A549 (cell line): ENCODE results near the gene ZSCAN10. TPM values are rescaled to one million over a fixed set of nuclear protein-coding genes. Genes with fewer than 3 reads are reported as not detected.

Experiments used
- ATAC-seq, 2 experiments: fragments of 200-7000 bp in 1 of 2; fragments of >200 bp in 1 of 2; cut with Nextera tagmentation in 1 of 2; cut with Tn5 transposase in 1 of 2; 3 replicates each; pipeline versions ENCODE4 v1.8.0 to v1.9.1; 2018 to 2020; ENCODE audit warnings: mild to moderate bottlenecking in 1 of 2, moderate library complexity in 1 of 2
- CTCF ChIA-PET: fragments of 300-600 bp; sonication (Branson Sonifier 250); formaldehyde crosslinking; extraction: SDS; loops from one replicate; lab custom pipeline; 2021; ENCODE audit warnings: antibody characterized with exemption, inconsistent platforms; lab: Yijun Ruan, JAX
- POLR2A ChIA-PET: fragments of 350-600 bp; formaldehyde crosslinking; extraction: SDS; loops from one replicate; lab custom pipeline; 2021; ENCODE audit warnings: antibody characterized with exemption, inconsistent platforms; lab: Yijun Ruan, JAX
- DNase-seq, 2 experiments: peaks; one replicate each; pipeline versions ENCODE4 v3.0.0 to v3.0.0-alpha.2; 2011 to 2016; ENCODE audit warnings: low read depth in 1 of 2, low spot score in 1 of 2
- FAIRE-seq: peaks from 2 replicates; lab custom pipeline; 2011; peaks lifted over from hg19 to GRCh38; lab: Jason Lieb, UNC
- H3K27ac ChIP-seq, 2 experiments: fragments of >200 bp; sonication (Bioruptor Twin); formaldehyde crosslinking; 3 replicates each; pipeline ENCODE4 v1.5.1; 2016 to 2017
- H3K4me1 ChIP-seq: fragments of >200 bp; sonication (Bioruptor Twin); formaldehyde crosslinking; 3 replicates; pipeline ENCODE4 v1.6.1; 2016
- H3K4me2 ChIP-seq: fragments of >200 bp; sonication (Bioruptor Twin); formaldehyde crosslinking; 3 replicates; pipeline ENCODE4 v1.6.1; 2016
- H3K4me3 ChIP-seq: fragments of >200 bp; sonication (Bioruptor Twin); formaldehyde crosslinking; 3 replicates; pipeline ENCODE4 v1.5.1; 2016
- H3K9me3 ChIP-seq: fragments of >200 bp; sonication (Bioruptor Twin); formaldehyde crosslinking; 3 replicates; pipeline ENCODE4 v1.6.1; 2016
- CHD4 ChIP-seq: fragments of 200-600 bp; sonication (generic); IDR thresholded peaks from 2 replicates; pipeline ENCODE4 v1.6.1; 2016; ENCODE audit warnings: antibody characterized with exemption, mild to moderate bottlenecking, borderline replicate concordance
- EHF ChIP-seq: fragments of 250-450 bp; sonication (Bioruptor Pico); IDR thresholded peaks from 2 replicates; pipeline ENCODE4 v1.5.0; 2020; ENCODE audit warnings: mild to moderate bottlenecking
- FOSB ChIP-seq: fragments of 250-450 bp; sonication (Bioruptor Pico); IDR thresholded peaks from 2 replicates; pipeline ENCODE4 v1.5.0; 2020; ENCODE audit warnings: mild to moderate bottlenecking, moderate library complexity
- HOXB13 ChIP-seq: fragments of 250-450 bp; sonication (Bioruptor Pico); IDR thresholded peaks from 2 replicates; pipeline ENCODE4 v1.5.0; 2020; ENCODE audit warnings: low read depth, mild to moderate bottlenecking, moderate library complexity
- JUN ChIP-seq, 2 experiments: fragments of >200 bp; sonication (Bioruptor Twin); formaldehyde crosslinking; IDR thresholded peaks; 2 replicates in 1 of 2; 3 replicates in 1 of 2; pipeline ENCODE4 v1.6.1; 2016 to 2017
- KDM1A ChIP-seq: fragments of 200-600 bp; sonication (generic); IDR thresholded peaks from 2 replicates; pipeline ENCODE4 v1.6.1; 2016; ENCODE audit warnings: low read depth, mild to moderate bottlenecking
- KDM5A ChIP-seq: fragments of 200-600 bp; sonication (generic); IDR thresholded peaks from 2 replicates; pipeline ENCODE4 v1.6.1; 2016; ENCODE audit warnings: antibody characterized with exemption, mild to moderate bottlenecking
- MAZ ChIP-seq: fragments of 150-350 bp; IDR thresholded peaks from 2 replicates; pipeline ENCODE4 v1.6.1; 2014; ENCODE audit warnings: antibody characterized with exemption, low read depth, low read length, borderline replicate concordance
- MYC ChIP-seq: IDR thresholded peaks from 2 replicates; pipeline ENCODE4 v1.6.1; 2012; ENCODE audit warnings: mild to moderate bottlenecking, inconsistent platforms, low read length, improper control_type of control experiment, borderline replicate concordance
- POLR2A ChIP-seq: IDR thresholded peaks from 2 replicates; pipeline ENCODE4 v1.6.1; 2012; ENCODE audit warnings: mild to moderate bottlenecking, low read length
- RNF2 ChIP-seq: fragments of 200-600 bp; sonication (generic); IDR thresholded peaks from 2 replicates; pipeline ENCODE4 v1.6.1; 2016; ENCODE audit warnings: low read depth, mild to moderate bottlenecking, antibody characterized with exemption, moderate library complexity, borderline replicate concordance
- ZC3H11A ChIP-seq: fragments of 450-650 bp; IDR thresholded peaks from 2 replicates; pipeline ENCODE4 v1.6.1; 2014; ENCODE audit warnings: antibody characterized with exemption, mild to moderate bottlenecking
- ZNF302 ChIP-seq: fragments of 250-450 bp; sonication (Bioruptor Pico); IDR thresholded peaks from 2 replicates; pipeline ENCODE4 v1.9.0; 2021; ENCODE audit warnings: inconsistent platforms, mild to moderate bottlenecking, moderate library complexity
- WGBS: methylation state at CpG from one replicate; pipeline ENCODE4 v1.1.6; 2017; ENCODE audit errors: missing lambda C conversion rate; 5-methylcytosine and 5-hydroxymethylcytosine counted together
- polyA plus RNA-seq, 4 experiments: library from polyadenylated mRNA; depleted of rRNA in 3 of 4; stranded (reverse); fragments of >200 nt; fragmentation: RNase III in 1 of 4; extraction: RNeasy Plus Mini Kit Qiagen cat#74134 plus additional on column Dnase treatment in 1 of 4; gene quantifications; 2 replicates in 3 of 4; 3 replicates in 1 of 4; pipeline ENCODE4 v1.2.3, GENCODE V29; 2011 to 2017
- TF ChIP-seq, protein P1 (sequence below): IDR thresholded peaks from 2 replicates; pipeline ENCODE4 v1.6.1; 2012
- TF ChIP-seq, protein P2 (sequence below): fragments of 450-650 bp; IDR thresholded peaks from 2 replicates; pipeline ENCODE4 v1.6.1; 2014; ENCODE audit warnings: antibody characterized with exemption
- TF ChIP-seq, protein P3 (sequence below): fragments of 250-450 bp; sonication (Bioruptor Pico); IDR thresholded peaks from 2 replicates; pipeline ENCODE4 v1.5.0; 2021; ENCODE audit warnings: mild to moderate bottlenecking, moderate library complexity, borderline replicate concordance
- TF ChIP-seq, protein P4 (sequence below): fragments of 150-350 bp; IDR thresholded peaks from 2 replicates; pipeline ENCODE4 v1.6.1; 2014; ENCODE audit warnings: low read depth, mild to moderate bottlenecking, low read length
- TF ChIP-seq, protein P5 (sequence below): IDR thresholded peaks from 2 replicates; pipeline ENCODE4 v1.6.1; 2012

ZSCAN10 gene
- polyA plus RNA-seq, 2 of the 4 experiments (the other 2 are of a cell fraction) = 0.08 TPM; not detected in 1

DNA sequence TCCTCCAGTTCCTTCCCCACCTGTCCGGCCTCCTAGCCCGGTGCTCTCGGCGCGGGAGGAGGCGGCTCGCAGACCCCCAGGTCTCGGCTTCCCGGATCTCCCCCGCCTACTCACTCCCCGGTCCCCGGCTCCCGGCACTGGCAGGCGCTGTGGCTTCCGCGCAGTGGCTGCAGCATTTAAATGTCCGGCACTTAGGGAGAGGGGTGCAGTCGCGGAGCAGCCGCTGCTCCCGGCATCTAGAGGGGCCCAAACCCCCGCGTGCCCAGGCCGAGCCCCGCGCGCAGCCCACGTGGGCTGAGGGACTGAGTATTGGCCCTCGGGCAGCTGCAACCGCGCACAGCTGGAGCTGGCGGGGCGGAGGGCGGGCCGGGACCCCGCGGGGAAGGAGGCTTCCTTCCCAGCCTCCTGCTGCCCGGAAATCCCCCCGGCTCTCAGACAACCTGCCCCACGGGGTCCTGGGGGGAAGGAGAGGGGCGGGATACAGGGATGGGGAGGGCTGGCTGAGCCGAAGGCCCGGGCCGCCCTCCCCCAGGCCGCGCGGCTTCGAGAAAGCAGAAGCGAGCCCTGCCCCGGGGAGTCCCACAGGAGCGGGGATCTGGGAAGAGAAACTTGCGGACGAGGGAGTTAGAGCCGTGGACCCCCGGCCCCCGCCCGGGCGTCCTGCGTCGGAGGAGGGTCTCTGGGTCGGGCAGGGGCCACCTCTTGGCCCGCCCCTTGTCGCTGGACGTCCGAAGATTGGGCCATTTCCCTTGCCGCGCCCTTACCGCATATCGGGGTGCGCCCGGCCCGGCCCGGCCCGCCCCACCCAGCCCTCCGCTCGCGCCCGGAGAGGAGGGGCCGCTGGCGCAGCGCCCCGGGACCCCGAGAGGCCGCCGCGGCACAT is 53.1 kb downstream of the ZSCAN10 start, which contains the start of gene MMP25:
Gene MMP25 (plus strand): TSS at position 804 of the 883 bp plus-strand sequence. CDS start 357 bp downstream, outside the sequence.
- FAIRE-seq = no peak
- Histone ChIP-seq H3K4me1 (peaks cover 3% of the 10 kb centered on the region; the same call in 1 of the 3 replicates), H3K4me2 (peak within 1 kb of the TSS; percentile 100), H3K4me3 (peak within 1 kb of the TSS; percentile 75), H3K9me3 (no peaks in the 10 kb centered on the region), H3K27ac (peak within 1 kb of the TSS; percentile 75 to 84)
- peak; percentile 57 to 75 for ATAC-seq
- POLR2A ChIA-PET = interaction anchor here (0.7 to 1.4 kb wide), 2 partner anchors 21 to 24 kb away, joined by 3 to 6 read pairs; no protein-coding TSS in a partner anchor
- 1% methylated on average over 15 of the region's 86 CpGs for WGBS
- TF ChIP-seq, protein P1, sequence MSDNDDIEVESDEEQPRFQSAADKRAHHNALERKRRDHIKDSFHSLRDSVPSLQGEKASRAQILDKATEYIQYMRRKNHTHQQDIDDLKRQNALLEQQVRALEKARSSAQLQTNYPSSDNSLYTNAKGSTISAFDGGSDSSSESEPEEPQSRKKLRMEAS = peak; percentile 75
- TF ChIP-seq POLR2A (0 out of 2 replicates have a peak, but pooled peaks have one; percentile 5), HOXB13 (CRISPR knock-in tag) (no peak), RNF2 (peak; percentile 65; the same call in 1 of the 2 replicates), KDM1A (no peak)
- TF ChIP-seq, protein P2, sequence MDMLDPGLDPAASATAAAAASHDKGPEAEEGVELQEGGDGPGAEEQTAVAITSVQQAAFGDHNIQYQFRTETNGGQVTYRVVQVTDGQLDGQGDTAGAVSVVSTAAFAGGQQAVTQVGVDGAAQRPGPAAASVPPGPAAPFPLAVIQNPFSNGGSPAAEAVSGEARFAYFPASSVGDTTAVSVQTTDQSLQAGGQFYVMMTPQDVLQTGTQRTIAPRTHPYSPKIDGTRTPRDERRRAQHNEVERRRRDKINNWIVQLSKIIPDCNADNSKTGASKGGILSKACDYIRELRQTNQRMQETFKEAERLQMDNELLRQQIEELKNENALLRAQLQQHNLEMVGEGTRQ = 0 out of 2 replicates have a peak, but pooled peaks have one; percentile 9
- CTCF ChIA-PET = interaction anchor here (2.3 to 11.8 kb wide), 2 partner anchors 12 to 16 kb away, joined by 10 to 178 read pairs; no protein-coding TSS in a partner anchor
- no peak for DNase-seq

DNA sequence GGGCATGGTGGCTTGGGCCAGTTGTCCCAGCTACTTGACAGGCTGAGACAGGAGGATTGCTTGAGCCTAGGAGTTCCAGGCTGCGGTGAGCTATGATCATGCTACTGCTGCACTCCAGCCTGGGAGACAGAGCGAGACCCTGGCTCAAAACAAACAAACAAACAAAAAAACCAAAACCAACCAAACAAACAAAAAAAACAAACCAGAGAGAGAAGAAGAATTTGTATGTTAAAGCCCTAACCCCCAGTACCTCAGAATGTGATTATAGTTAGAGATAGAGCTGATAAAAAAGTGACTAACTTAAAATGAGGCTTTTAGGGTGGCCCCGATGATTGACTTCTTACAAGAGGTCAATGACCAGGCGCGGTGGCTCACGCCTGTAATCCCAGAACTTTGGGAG is 54.4 kb downstream of the ZSCAN10 start:
- TF ChIP-seq, protein P3, sequence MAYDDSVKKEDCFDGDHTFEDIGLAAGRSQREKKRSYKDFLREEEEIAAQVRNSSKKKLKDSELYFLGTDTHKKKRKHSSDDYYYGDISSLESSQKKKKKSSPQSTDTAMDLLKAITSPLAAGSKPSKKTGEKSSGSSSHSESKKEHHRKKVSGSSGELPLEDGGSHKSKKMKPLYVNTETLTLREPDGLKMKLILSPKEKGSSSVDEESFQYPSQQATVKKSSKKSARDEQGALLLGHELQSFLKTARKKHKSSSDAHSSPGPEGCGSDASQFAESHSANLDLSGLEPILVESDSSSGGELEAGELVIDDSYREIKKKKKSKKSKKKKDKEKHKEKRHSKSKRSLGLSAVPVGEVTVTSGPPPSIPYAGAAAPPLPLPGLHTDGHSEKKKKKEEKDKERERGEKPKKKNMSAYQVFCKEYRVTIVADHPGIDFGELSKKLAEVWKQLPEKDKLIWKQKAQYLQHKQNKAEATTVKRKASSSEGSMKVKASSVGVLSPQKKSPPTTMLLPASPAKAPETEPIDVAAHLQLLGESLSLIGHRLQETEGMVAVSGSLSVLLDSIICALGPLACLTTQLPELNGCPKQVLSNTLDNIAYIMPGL (CRISPR knock-in tag) = no peak
- TF ChIP-seq ZC3H11A (no peak), MYC (no peak), JUN (IDR thresholded peaks at IDR 0.05) (no peak), MAZ (no peak), RNF2 (no peak)
- TF ChIP-seq, all 56 proteins: peak for 0
- Histone ChIP-seq H3K4me1 (peaks cover 3% of the 10 kb centered on the region; the same call in 1 of the 3 replicates), H3K4me2 (peak overlapping the region; percentile 100; the same call in 1 of the 3 replicates), H3K27ac (no peak overlapping the region), H3K4me3 (no peak overlapping the region), H3K9me3 (no peaks in the 10 kb centered on the region)
- ChIA-PET CTCF (interaction anchor here (0.5 to 11.8 kb wide), 5 partner anchors 14 to 663 kb away, joined by 3 to 178 read pairs (median 8); no protein-coding TSS in a partner anchor), POLR2A (no interaction called here)
- FAIRE-seq (no peak), DNase-seq (no peak), ATAC-seq (no peak)
- WGBS = 92% methylated on average over 6 of the region's 6 CpGs

DNA sequence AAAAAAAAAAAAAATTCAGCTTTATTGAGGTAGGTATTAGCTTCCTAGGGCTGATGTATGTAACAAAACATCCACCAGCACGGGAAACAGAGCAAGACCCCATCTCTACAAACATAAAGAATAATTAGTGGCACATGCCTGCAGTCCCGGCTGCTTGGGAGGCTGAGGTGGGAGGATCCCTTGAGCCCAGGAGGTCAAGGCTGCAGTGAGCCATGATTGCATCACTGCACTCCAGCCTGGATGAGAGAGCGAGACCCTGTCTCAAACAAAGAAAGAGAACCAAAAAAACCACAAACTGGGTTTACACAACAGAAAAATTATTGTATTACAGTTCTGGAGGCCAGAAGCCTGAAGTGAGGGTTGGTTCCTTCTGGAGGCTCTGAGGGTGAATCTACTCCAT is 56.7 kb downstream of the ZSCAN10 start:
- DNase-seq (no peak), ATAC-seq (no peak), FAIRE-seq (no peak)
- Histone ChIP-seq H3K9me3 (no peaks in the 10 kb centered on the region), H3K4me2 (no peak overlapping the region), H3K4me1 (peaks cover 3% of the 10 kb centered on the region; the same call in 1 of the 3 replicates), H3K27ac (no peak overlapping the region), H3K4me3 (no peak overlapping the region)
- TF ChIP-seq, protein P4, sequence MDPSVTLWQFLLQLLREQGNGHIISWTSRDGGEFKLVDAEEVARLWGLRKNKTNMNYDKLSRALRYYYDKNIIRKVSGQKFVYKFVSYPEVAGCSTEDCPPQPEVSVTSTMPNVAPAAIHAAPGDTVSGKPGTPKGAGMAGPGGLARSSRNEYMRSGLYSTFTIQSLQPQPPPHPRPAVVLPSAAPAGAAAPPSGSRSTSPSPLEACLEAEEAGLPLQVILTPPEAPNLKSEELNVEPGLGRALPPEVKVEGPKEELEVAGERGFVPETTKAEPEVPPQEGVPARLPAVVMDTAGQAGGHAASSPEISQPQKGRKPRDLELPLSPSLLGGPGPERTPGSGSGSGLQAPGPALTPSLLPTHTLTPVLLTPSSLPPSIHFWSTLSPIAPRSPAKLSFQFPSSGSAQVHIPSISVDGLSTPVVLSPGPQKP = no peak
- TF ChIP-seq KDM5A (no peak), ZNF302 (CRISPR knock-in tag) (no peak), EHF (no peak), CHD4 (no peak), FOSB (CRISPR knock-in tag) (no peak)
- TF ChIP-seq, protein P5, sequence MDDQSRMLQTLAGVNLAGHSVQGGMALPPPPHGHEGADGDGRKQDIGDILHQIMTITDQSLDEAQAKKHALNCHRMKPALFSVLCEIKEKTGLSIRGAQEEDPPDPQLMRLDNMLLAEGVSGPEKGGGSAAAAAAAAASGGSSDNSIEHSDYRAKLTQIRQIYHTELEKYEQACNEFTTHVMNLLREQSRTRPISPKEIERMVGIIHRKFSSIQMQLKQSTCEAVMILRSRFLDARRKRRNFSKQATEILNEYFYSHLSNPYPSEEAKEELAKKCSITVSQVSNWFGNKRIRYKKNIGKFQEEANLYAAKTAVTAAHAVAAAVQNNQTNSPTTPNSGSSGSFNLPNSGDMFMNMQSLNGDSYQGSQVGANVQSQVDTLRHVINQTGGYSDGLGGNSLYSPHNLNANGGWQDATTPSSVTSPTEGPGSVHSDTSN = no peak
- ChIA-PET CTCF (interaction anchor here (1.0 to 11.8 kb wide), 6 partner anchors 9 to 89 kb away, joined by 3 to 178 read pairs (median 8); no protein-coding TSS in a partner anchor), POLR2A (interaction anchor here (0.6 to 0.7 kb wide), 2 partner anchors 19 to 64 kb away, joined by 3 to 4 read pairs; no protein-coding TSS in a partner anchor)
- 63% methylated on average over 3 of the region's 3 CpGs for WGBS
